ENCODE results near the gene WDR76. TPM values are rescaled to one million over a fixed set of nuclear protein-coding genes. Genes with fewer than 3 reads are reported as not detected.
"Not testable (repeated sequence)": the region's sequence is repeated elsewhere in the genome, so short reads cannot be mapped to it uniquely, and the experiment has no call there.

The WDR76 gene
- total RNA-seq, 1 experiment from 2014 or later = 19.6 TPM

- DNase-seq (ENCODE audit: low read depth) = not testable (repeated sequence)
Observed at GRCh38 chr15:43815064-43815463, 11.7 kb upstream of the WDR76 start.

DNA sequence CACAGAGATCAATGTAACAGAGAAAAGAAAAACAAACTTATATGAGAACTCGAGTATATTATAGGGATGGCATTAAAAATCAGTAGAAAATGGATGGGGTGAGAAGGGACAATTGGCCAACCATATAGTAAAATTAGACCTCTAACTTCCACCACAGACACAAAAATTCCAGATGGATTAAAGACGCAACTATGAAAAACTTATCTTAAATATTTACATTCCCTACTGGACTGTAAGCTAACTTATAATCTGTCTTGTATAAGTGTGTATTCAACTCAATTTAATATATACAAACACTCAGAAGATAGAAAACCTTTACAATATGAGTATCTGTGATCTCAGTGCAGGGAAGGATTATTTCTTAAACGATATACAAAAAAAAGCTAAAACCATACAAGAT, 5.3 kb upstream of the WDR76 start:
- no peak for DNase-seq (ENCODE audit: low read depth)

GRCh38 chr15:43824302-43825246, 2.2 kb upstream of the WDR76 start, which contains the start of gene MFAP1:
TSS of gene MFAP1 (minus strand) at chr15:43824690. CDS start at chr15:43824569, 121 bp downstream.
- peak; percentile 95 for DNase-seq (ENCODE audit: low read depth)

DNA sequence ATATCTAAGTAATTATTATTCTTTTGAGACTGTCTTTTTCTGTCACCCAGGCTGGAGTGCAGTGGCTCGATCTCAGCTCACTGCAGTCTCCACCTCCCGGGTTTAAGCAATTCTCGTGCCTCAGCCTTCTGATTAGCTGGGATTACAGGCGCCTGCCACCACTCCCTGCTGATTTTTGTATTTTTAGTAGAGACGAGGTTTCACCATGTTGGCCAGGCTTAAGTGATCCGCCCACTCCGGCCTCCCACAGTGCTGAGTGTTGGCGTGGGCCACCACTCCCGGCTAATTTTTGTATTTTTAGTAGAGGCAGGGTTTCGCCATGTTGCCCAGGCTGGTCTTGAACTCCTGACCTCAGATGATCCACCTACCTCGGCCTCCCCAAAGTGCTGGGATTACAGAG, 1.5 kb upstream of the WDR76 start:
- not testable (repeated sequence) for DNase-seq (ENCODE audit: low read depth)

DNA sequence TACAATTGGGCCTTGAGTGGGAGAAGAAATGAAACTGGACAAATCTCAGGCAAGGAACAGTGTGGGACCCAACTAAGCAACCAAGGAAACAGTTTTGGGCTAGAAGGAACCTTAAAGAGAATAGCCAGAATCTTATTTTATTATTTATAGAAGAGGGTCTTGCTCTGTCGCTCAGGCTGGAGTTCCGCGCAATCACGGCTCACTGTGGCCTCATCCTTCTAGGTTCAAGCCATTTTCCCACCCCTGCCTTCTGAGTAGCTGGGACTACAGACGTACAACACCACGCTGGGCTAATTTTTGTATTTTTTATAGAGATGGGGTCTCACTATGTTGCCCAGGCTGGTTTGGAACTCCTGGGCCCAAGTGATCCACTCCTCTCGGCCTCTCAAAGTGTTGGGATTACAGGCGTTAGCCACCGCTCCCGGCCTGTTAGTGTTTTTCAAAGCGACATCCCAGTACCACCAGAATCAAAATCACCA, 734 bp upstream of the WDR76 start:
- no peak for DNase-seq (ENCODE audit: low read depth)

DNA sequence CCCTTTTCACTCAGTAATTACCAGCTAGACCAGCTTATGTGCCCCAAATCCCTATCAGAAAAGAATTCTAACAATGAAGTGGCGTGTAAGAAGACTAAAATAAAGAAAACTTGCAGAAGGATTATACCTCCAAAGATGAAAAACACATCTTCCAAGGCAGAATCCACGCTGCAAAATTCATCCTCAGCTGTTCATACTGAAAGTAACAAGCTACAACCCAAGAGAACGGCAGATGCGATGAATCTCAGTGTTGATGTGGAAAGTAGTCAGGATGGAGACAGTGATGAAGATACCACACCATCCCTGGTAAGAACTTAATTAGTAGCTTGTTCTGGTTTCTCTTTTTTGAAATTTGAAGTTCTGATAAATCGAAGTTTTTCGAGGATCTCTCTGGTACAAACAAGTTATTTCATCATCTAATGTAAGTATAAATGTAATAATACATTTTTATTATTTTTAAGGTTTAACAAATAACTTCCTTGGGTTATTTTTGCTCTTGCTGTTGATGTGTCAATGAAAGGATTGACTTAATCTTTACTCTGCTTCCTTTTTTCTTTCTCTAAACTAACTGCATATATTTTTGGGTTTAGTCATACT, 1.4 kb downstream of the WDR76 start:
- DNase-seq (ENCODE audit: low read depth) = no peak

DNA sequence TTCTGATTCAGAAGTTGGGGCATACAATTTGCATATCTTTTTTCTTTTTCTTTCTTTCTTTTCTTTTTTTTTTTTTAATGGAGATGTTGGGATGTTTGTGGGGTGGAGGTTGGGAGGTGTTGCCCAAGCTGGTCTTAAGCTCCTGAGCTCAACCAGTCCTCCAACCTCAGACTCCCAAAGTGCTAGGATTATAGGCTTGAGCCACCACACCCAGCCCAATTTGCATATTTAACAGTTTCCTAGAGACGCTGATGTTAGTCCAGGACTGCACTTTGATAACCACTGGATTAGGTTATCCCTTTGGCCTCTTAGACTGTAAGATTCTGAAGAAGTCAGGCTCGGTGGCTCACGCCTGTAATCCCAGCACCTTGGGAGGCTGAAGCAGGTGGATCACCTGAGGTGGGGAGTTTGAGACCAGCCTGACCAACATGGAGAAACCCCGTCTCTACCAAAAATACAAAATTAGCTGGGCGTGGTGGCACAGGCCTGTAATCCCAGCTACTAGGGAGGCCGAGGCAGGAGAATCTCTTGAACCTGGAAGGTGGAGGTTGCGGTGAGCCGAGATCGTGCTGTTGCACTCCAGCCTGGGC, 3.2 kb downstream of the WDR76 start:
- DNase-seq (ENCODE audit: low read depth) = not testable (repeated sequence)

GRCh38 chr15:43830691-43831275, 4.0 kb downstream of the WDR76 start:
- not testable (repeated sequence) for DNase-seq (ENCODE audit: low read depth)

GRCh38 chr15:43831519-43832052, 4.8 kb downstream of the WDR76 start:
- DNase-seq (ENCODE audit: low read depth) = not testable (repeated sequence)

- not testable (repeated sequence) for DNase-seq (ENCODE audit: low read depth)
Observed at GRCh38 chr15:43832485-43832884, 5.7 kb downstream of the WDR76 start.

- DNase-seq (ENCODE audit: low read depth) = no peak
Observed at GRCh38 chr15:43845421-43845820, 18.6 kb downstream of the WDR76 start.

DNA sequence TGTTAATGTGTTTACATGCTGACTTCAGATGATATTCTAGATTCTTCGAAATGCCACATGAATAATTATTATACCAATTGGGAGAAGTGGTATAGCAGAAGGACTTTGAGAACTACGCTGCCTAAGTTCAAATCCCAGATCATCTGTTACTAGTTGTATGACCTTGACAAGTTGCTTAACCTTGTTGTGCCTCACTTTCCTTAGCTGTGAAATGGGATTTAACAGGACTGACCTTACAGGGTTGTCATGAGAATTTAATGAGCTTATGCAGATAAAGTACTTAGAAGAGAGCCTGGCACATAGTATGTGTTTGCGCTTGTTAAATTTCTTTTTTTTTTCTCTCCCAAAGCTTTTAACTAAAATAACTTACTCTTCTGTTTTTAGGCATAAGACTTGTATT, 24.4 kb downstream of the WDR76 start:
- DNase-seq (ENCODE audit: low read depth) = no peak

DNA sequence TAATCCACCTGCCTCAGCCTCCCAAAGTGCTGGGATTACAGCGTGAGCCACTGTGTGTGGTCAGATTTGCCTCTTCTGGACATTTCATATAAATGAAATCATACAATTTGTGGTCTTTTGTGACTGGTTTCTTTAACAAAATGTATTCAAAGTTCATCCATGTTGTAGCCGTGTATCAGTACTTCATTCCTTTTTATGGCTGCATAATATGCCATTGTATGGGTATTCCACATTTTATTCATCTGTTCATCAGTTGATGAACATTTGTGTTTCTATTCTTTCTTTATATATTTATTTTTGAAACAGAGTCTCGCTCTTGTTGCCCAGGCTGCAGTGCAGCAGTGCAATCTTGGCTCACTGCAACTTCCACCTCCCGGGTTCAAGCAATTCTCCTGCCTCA, 25.8 kb downstream of the WDR76 start:
- no peak for DNase-seq (ENCODE audit: low read depth)

DNA sequence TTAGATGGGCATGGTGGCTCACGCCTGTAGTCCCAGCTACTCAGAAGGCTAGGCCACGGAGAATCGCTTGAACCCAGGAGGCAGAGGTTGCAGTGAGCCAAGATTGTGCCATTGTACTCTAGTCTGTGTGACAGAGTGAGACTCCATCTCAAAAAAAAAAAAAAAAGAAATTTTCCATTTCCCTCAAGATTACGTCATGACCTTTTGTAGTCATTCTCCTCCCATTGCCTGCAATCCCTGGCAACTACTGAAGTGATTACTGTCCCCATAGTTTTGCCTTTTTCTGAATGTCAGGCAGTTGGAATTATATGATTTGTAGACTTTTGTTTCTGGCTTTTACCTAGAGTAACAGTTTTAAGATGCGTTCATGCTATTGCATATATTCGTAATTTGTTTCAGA, 28.0 kb downstream of the WDR76 start:
- DNase-seq (ENCODE audit: low read depth) = no peak

DNA sequence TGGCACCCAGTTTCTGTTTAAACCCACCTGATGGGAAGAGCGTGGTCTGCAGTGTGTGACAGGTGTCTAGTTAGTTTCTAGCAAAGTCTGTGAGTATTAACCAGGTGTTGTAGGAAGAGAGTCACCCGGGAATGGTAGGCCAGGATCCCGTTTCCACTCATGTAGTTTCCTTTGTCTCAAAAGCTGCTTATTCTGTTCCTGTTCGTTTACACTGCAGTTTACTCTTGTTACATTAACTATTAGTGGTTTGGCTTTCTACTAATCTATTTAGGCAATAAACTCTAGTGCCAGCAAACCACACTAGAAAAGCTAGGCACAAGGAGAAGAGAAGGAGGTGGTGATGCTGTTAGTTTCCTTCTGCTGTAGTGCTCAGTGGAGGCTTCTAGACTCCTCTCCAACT, 32.7 kb downstream of the WDR76 start:
- DNase-seq (ENCODE audit: low read depth) = no peak

DNA sequence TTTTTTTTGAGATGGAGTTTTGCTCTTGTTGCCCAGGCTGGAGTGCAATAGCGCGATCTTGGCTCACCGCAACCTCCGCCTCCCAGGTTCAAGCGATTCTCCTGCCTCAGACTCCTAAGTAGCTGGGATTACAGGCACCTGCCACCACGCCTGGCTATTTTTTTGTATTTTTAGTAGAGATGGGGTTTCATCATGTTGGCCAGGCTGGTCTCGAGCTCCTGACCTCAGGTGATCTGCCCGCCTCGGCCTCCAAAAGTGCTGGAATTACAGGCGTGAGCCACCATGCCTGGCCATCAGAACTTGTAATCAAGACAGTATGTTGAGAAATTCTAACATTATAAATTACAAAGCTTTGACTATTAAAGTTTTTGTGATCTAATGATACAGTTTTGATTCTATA, 39.8 kb downstream of the WDR76 start:
- DNase-seq (ENCODE audit: low read depth) = not testable (repeated sequence)

DNA sequence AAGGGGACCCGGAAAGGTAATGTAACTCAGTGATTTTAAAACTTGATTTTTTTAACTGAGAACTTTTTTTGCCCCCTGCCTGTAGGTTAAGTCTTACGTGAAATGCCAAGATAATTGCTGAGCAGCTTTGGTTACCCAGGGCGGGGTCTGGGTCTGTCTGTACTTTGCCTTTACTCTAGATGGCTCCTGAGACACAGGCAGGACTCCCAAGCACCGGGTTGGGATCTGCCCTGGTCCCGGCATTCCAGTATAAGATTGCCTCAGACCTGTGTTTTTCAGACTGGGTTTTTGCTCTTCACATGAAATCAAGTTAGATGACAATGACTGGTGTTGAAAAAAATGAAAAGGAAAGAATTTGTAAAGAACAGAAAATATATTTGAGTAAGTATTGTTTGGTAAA, 40.3 kb downstream of the WDR76 start:
- no peak for DNase-seq (ENCODE audit: low read depth)

- no peak for DNase-seq (ENCODE audit: low read depth)
Observed at GRCh38 chr15:43868406-43868805, 41.6 kb downstream of the WDR76 start.

GRCh38 chr15:43871835-43872234, 45.0 kb downstream of the WDR76 start:
- DNase-seq (ENCODE audit: low read depth) = no peak

DNA sequence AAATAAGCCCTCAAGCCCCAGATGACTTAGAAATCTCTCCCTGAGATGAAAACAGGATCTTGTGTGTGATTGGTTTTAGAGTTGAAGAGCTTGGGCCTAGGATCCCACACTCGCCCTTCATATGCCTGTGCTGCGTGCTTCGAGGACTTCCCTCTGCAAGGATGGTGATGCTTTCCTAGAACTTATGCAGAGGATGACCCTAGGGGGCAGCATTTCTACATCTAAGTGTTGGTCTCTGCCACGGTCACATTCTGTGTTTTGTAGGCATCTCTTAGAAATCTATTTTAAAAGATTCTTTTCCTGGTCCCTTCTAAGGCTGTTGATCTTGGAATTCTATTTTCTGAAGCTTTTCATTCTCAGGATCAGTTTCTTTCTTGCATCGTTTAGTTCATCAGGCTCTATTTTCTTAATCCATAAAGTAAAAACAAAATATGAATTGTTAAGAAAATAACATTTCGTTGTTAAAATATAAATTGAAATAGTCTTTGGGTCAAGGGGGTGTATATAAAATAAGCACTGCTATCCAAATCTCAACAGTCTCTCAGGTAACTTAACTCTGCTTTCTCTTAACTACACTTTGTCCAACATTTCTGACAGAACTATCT, 45.7 kb downstream of the WDR76 start:
- DNase-seq (ENCODE audit: low read depth) = peak; percentile 40

GRCh38 chr15:43873651-43874050, 46.8 kb downstream of the WDR76 start:
- no peak for DNase-seq (ENCODE audit: low read depth)

All from HT1080 (cell line).